K562 (cell line): ENCODE results near the gene CCSER1. TPM values are rescaled to one million over a fixed set of nuclear protein-coding genes. Genes with fewer than 3 reads are reported as not detected.

Source experiments
- AFF1 ChIP-seq, 2 experiments: fragments of 450-650 bp; IDR thresholded peaks; 2 replicates each; pipeline ENCODE4 v1.6.1; 2018; ENCODE audit warnings: mild to moderate bottlenecking in 2 of 2, low read depth in 1 of 2; ENCODE audit not compliant: partially characterized antibody in 2 of 2
- CHAMP1 ChIP-seq: fragments of 450-650 bp; IDR thresholded peaks from 2 replicates; pipeline ENCODE4 v1.6.1; 2016; ENCODE audit warnings: mild to moderate bottlenecking
- NCOR1 ChIP-seq: fragments of 450-650 bp; IDR thresholded peaks from 2 replicates; pipeline ENCODE4 v1.6.1; 2016; ENCODE audit warnings: mild to moderate bottlenecking, moderate library complexity
- PRDM10 ChIP-seq: fragments of 450-650 bp; IDR thresholded peaks from 2 replicates; pipeline ENCODE4 v1.6.1; 2018; ENCODE audit not compliant: partially characterized antibody
- ZNF316 ChIP-seq: fragments of 450-650 bp; IDR thresholded peaks from 2 replicates; pipeline ENCODE4 v1.6.1; 2016
- ZNF431 ChIP-seq: sonication (generic); formaldehyde crosslinking; IDR thresholded peaks from 2 replicates; pipeline ENCODE4 v1.8.0; 2022; ENCODE audit warnings: mild to moderate bottlenecking, missing genetic modification reagents
- polyA plus RNA-seq, 8 experiments: library from polyadenylated mRNA; depleted of rRNA in 4 of 8; stranded (reverse) in 5 of 8; unstranded in 3 of 8; fragments of >200 nt; fragmentation: Nextera tagmentation in 2 of 8; fragmentation: Illumina TruSeq in 1 of 8; extraction: Ambion mirVana in 2 of 8; extraction: Trizol in 1 of 8; gene quantifications; 2 replicates each; pipeline versions ENCODE4 v1.2.1 to v1.2.3, GENCODE V29; 2011 to 2014; ENCODE audit warnings: inconsistent platforms in 1 of 8, missing spikeins in 1 of 8
- total RNA-seq, 7 experiments: library from RNA; depleted of rRNA in 6 of 7; stranded (reverse); fragments of >200 nt in 6 of 7; fragmentation: Illumina TruSeq in 2 of 7; extraction: Trizol in 2 of 7; gene quantifications; 2 replicates each; pipeline versions ENCODE4 v1.2.1 to v1.2.3, GENCODE V29; 2011 to 2021; ENCODE audit warnings: low replicate concordance in 1 of 7

The CCSER1 gene
- total and polyA plus RNA-seq, 9 of the 15 experiments (the other 6 are each of a cell fraction or from before 2014, with no cell fraction given), result not detected

GRCh38 chr4:90733211-90733610 lies 606.0 kb downstream of the CCSER1 start (continued):
- TF ChIP-seq ZNF431 (no peak), CHAMP1 (no peak), NCOR1 (no peak), ZNF316 (no peak), PRDM10 (no peak), AFF1 (IDR thresholded peaks at IDR 0.05; ENCODE audit: low read depth in 1 of 2, partially characterized antibody in 2 of 2) (no peak)
